K562 (cell line): Measurements from ENCODE around the gene CLTA. TPM values are rescaled to one million over a fixed set of nuclear protein-coding genes. Genes with fewer than 3 reads are reported as not detected.

Experiments
- CBX3 ChIP-seq, 2 experiments: IDR thresholded peaks; 1 replicate in 1 of 2; 2 replicates in 1 of 2; pipeline ENCODE4 v1.6.1; 2012; ENCODE audit warnings: inconsistent platforms in 2 of 2, low read length in 2 of 2, borderline replicate concordance in 1 of 2, control low read depth in 1 of 2
- CBX8 ChIP-seq: fragments of 200-600 bp; sonication (generic); IDR thresholded peaks from 2 replicates; pipeline ENCODE4 v1.6.1; 2012; ENCODE audit warnings: borderline replicate concordance, mixed run types, low read depth, mild to moderate bottlenecking, moderate library complexity, mixed read lengths, low read length, control low read depth, inconsistent platforms; ENCODE audit not compliant: poor library complexity, severe bottlenecking; ENCODE audit errors: extremely low read depth
- COPS2 ChIP-seq: fragments of 450-650 bp; conservative IDR thresholded peaks from 2 replicates; pipeline ENCODE4 v1.6.1; 2016; ENCODE audit warnings: mild to moderate bottlenecking, moderate library complexity
- GTF2E2 ChIP-seq: fragments of 200-800 bp; sonication (Bioruptor generic); IDR thresholded peaks from 2 replicates; pipeline ENCODE4 v1.6.1; 2016; ENCODE audit warnings: missing genetic modification characterization, missing compliant biosample characterization
- HMG20A ChIP-seq: fragments of 450-650 bp; formaldehyde crosslinking; conservative IDR thresholded peaks from 2 replicates; pipeline ENCODE4 v1.4.0; 2020; ENCODE audit warnings: mild to moderate bottlenecking, mixed read lengths
- KDM5B ChIP-seq: fragments of 200-600 bp; sonication (generic); IDR thresholded peaks from 2 replicates; pipeline ENCODE4 v1.6.1; 2012; ENCODE audit warnings: low read depth, mild to moderate bottlenecking, moderate library complexity, low read length, control low read depth, inconsistent platforms; ENCODE audit not compliant: insufficient replicate concordance
- MAFF ChIP-seq: IDR thresholded peaks from 2 replicates; pipeline ENCODE4 v1.6.1; 2012; ENCODE audit warnings: low read length, improper control_type of control experiment
- MCM3 ChIP-seq: fragments of 450-650 bp; IDR thresholded peaks from 2 replicates; pipeline ENCODE4 v1.6.1; 2016
- MYBL2 ChIP-seq, 2 experiments: fragments of 450-650 bp in 1 of 2; sonication (generic) in 1 of 2; formaldehyde crosslinking in 1 of 2; IDR thresholded peaks; 2 replicates each; pipeline versions ENCODE4 v1.6.1 to v1.8.1; 2017 to 2022; ENCODE audit warnings: borderline replicate concordance in 1 of 2, inconsistent platforms in 1 of 2, low read depth in 1 of 2, mild to moderate bottlenecking in 1 of 2, missing genetic modification reagents in 1 of 2, moderate library complexity in 1 of 2
- POLR2AphosphoS5 ChIP-seq: IDR thresholded peaks from 2 replicates; pipeline ENCODE4 v1.6.1; 2011; ENCODE audit warnings: mild to moderate bottlenecking, low read depth, low read length, moderate library complexity; ENCODE audit not compliant: control insufficient read depth, insufficient read depth
- PTBP1 ChIP-seq: fragments of 200-400 bp; formaldehyde crosslinking; IDR thresholded peaks from 2 replicates; pipeline ENCODE4 v1.6.1; 2017; ENCODE audit warnings: low read depth, low read length
- RAD21 ChIP-seq, 2 experiments: fragments of 250-450 bp in 1 of 2; fragments of 450-650 bp in 1 of 2; sonication (Bioruptor Pico) in 1 of 2; formaldehyde crosslinking in 1 of 2; IDR thresholded peaks in 1 of 2; conservative IDR thresholded peaks in 1 of 2; 2 replicates each; pipeline versions ENCODE4 v1.4.0 to v1.8.0; 2020 to 2022; ENCODE audit warnings: mild to moderate bottlenecking in 2 of 2, moderate library complexity in 1 of 2
- RAD51 ChIP-seq: fragments of 450-650 bp; IDR thresholded peaks from 2 replicates; pipeline ENCODE4 v1.7.1; 2016; ENCODE audit warnings: low read depth, mild to moderate bottlenecking, borderline replicate concordance
- RBM17 ChIP-seq: fragments of 200-400 bp; formaldehyde crosslinking; IDR thresholded peaks from 2 replicates; pipeline ENCODE4 v1.6.1; 2017; ENCODE audit warnings: low read depth, mild to moderate bottlenecking, low read length, borderline replicate concordance
- RFX7 ChIP-seq: fragments of 250-450 bp; sonication (Bioruptor Pico); IDR thresholded peaks from 2 replicates; pipeline ENCODE4 v1.5.1; 2021; ENCODE audit warnings: mild to moderate bottlenecking
- SMAD1 ChIP-seq: fragments of 150-350 bp; IDR thresholded peaks from 2 replicates; pipeline ENCODE4 v1.6.1; 2014; ENCODE audit warnings: low read length, low read depth; ENCODE audit not compliant: partially characterized antibody
- SMAD2 ChIP-seq: fragments of 150-350 bp; IDR thresholded peaks from 2 replicates; pipeline ENCODE4 v1.6.1; 2014; ENCODE audit warnings: low read depth, mild to moderate bottlenecking, low read length
- TGIF2 ChIP-seq: sonication (generic); formaldehyde crosslinking; IDR thresholded peaks from 2 replicates; pipeline ENCODE4 v1.8.1; 2022; ENCODE audit warnings: mild to moderate bottlenecking, missing genetic modification reagents, moderate library complexity
- U2AF2 ChIP-seq: fragments of 200-400 bp; formaldehyde crosslinking; optimal IDR thresholded peaks from 2 replicates; pipeline ENCODE3; 2017; ENCODE audit warnings: low read depth, mild to moderate bottlenecking, low read length
- ZBED1 ChIP-seq: IDR thresholded peaks from 2 replicates; pipeline ENCODE4 v1.6.1; 2014
- ZFX ChIP-seq: sonication (generic); formaldehyde crosslinking; IDR thresholded peaks from 2 replicates; pipeline ENCODE4 v1.8.0; 2022; ENCODE audit warnings: mild to moderate bottlenecking, missing genetic modification reagents, moderate library complexity
- ZNF143 ChIP-seq: sonication (generic); formaldehyde crosslinking; IDR thresholded peaks from 2 replicates; pipeline ENCODE4 v1.9.0; 2022; ENCODE audit warnings: mild to moderate bottlenecking, missing genetic modification reagents
- ZNF197 ChIP-seq: fragments of 200-800 bp; sonication (Bioruptor generic); IDR thresholded peaks from 2 replicates; pipeline ENCODE4 v1.6.1; 2016; ENCODE audit warnings: low read depth, missing genetic modification characterization, missing compliant biosample characterization
- ZNF324 ChIP-seq: fragments of 250-450 bp; sonication (Bioruptor Pico); IDR thresholded peaks from 2 replicates; pipeline ENCODE4 v1.4.0; 2020; ENCODE audit warnings: mild to moderate bottlenecking
- polyA plus RNA-seq, 8 experiments: library from polyadenylated mRNA; depleted of rRNA in 4 of 8; stranded (reverse) in 5 of 8; unstranded in 3 of 8; fragments of >200 nt; fragmentation: Nextera tagmentation in 2 of 8; fragmentation: Illumina TruSeq in 1 of 8; extraction: Ambion mirVana in 2 of 8; extraction: Trizol in 1 of 8; gene quantifications; 2 replicates each; pipeline versions ENCODE4 v1.2.1 to v1.2.3, GENCODE V29; 2011 to 2014; ENCODE audit warnings: inconsistent platforms in 1 of 8, missing spikeins in 1 of 8
- total RNA-seq, 7 experiments: library from RNA; depleted of rRNA in 6 of 7; stranded (reverse); fragments of >200 nt in 6 of 7; fragmentation: Illumina TruSeq in 2 of 7; extraction: Trizol in 2 of 7; gene quantifications; 2 replicates each; pipeline versions ENCODE4 v1.2.1 to v1.2.3, GENCODE V29; 2011 to 2021; ENCODE audit warnings: low replicate concordance in 1 of 7
- TF ChIP-seq, protein P1 (sequence below): IDR thresholded peaks from 2 replicates; pipeline ENCODE4 v1.6.1; 2011; ENCODE audit not compliant: insufficient read length; ENCODE audit errors: extremely low read depth
- TF ChIP-seq, protein P2 (sequence below): fragments of 450-650 bp; IDR thresholded peaks from 2 replicates; pipeline ENCODE4 v1.6.1; 2016; ENCODE audit warnings: missing biosample characterization, missing genetic modification characterization

Gene CLTA
- total and polyA plus RNA-seq, 9 of the 15 experiments (the other 6 are each of a cell fraction or from before 2014, with no cell fraction given) = 37.8 to 219 (median 144) TPM

DNA sequence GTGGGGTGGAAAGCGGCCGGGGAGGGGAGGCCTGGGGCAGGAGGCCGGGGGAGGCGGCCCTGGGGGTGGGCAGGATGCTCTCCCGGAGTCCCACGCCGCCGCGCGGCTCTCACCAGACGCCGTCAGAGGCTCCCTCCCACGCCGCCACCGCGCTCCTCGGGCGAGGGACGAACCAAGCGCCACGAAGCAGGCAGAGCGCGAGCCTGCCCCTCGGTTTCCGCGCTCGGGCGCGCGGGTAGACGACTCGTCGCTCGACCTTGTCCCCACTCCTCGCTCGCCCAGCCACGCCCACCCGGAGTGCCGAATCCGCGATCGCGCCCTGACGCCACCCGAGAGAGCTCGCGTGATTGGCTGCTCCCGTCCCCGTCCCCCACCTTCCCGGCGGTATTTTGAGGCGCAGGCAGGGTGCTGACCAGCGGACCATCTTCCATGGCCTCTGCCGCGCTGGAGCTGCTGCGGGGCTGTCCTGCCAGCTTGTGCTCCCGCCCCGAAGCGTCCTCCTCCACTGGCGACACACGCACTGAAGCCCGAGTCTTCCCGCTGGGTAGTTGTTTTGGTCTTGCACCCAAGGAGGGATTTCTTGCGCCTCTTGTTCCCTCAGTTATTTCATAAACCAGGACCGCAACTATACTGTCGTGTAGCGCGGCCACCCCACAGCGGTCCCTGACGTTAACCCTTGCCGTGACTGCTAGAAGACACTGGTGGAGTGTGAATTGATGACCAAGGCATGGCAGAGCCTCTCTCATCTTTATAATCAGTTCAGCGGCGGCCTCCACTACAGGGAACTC lies 67.7 kb downstream of the CLTA start, which contains the start of gene GNE (continued):
- TF ChIP-seq, protein P1, sequence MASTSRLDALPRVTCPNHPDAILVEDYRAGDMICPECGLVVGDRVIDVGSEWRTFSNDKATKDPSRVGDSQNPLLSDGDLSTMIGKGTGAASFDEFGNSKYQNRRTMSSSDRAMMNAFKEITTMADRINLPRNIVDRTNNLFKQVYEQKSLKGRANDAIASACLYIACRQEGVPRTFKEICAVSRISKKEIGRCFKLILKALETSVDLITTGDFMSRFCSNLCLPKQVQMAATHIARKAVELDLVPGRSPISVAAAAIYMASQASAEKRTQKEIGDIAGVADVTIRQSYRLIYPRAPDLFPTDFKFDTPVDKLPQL = no peak
- TF ChIP-seq, protein P2, sequence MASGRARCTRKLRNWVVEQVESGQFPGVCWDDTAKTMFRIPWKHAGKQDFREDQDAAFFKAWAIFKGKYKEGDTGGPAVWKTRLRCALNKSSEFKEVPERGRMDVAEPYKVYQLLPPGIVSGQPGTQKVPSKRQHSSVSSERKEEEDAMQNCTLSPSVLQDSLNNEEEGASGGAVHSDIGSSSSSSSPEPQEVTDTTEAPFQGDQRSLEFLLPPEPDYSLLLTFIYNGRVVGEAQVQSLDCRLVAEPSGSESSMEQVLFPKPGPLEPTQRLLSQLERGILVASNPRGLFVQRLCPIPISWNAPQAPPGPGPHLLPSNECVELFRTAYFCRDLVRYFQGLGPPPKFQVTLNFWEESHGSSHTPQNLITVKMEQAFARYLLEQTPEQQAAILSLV (tag) = no peak
- no peak for TF ChIP-seq ZNF197 (CRISPR knock-in tag)
- no peak for TF ChIP-seq U2AF2
- no peak for TF ChIP-seq ZNF324
- TF ChIP-seq RAD21 (CRISPR knock-in tag; conservative IDR thresholded peaks at IDR 0.05 in 1 of 2, IDR thresholded peaks at IDR 0.05 in 1 of 2) = no peak
- no peak for TF ChIP-seq HMG20A
- TF ChIP-seq RAD51 = peak; percentile 45; the same call in 1 of the 2 replicates
- peak in 1 of 2 experiments; percentile 12; a peak in 1 of 3 replicates for TF ChIP-seq CBX3 (IDR thresholded peaks at IDR 0.05; ENCODE audit: borderline replicate concordance in 1 of 2, low read length in 2 of 2)
- no peak for TF ChIP-seq SMAD2
- no peak for TF ChIP-seq COPS2
- no peak for TF ChIP-seq MYBL2 (IDR thresholded peaks at IDR 0.05; ENCODE audit: low read depth)
- no peak for TF ChIP-seq MYBL2 (CRISPR knock-in tag; IDR thresholded peaks at IDR 0.05; ENCODE audit: borderline replicate concordance)
- TF ChIP-seq ZNF143 (CRISPR knock-in tag) = no peak
- TF ChIP-seq ZFX (CRISPR knock-in tag) = peak; percentile 84
- no peak for TF ChIP-seq MCM3
- no peak for TF ChIP-seq RBM17
- no peak for TF ChIP-seq ZBED1
- no peak for TF ChIP-seq SMAD1
- no peak for TF ChIP-seq CBX8
- peak; percentile 97 for TF ChIP-seq KDM5B
- TF ChIP-seq TGIF2 (CRISPR knock-in tag) = no peak
- TF ChIP-seq RFX7 (CRISPR knock-in tag) = no peak
- TF ChIP-seq MAFF = no peak
- TF ChIP-seq GTF2E2 (tag) = no peak
- TF ChIP-seq POLR2AphosphoS5 = peak; percentile 73; the same call in 1 of the 2 replicates
- no peak for TF ChIP-seq PTBP1
